Fibroblast of the aortic adventitia (primary cell): ENCODE measurements around the gene RAB7B. TPM values are rescaled to one million over a fixed set of nuclear protein-coding genes. Genes with fewer than 3 reads are reported as not detected.

Experiments used
- DNase-seq: peaks from one replicate; pipeline ENCODE4 v3.0.0-alpha.2; 2010; ENCODE audit warnings: low read depth
- H3K4me3 ChIP-seq: 2 replicates; pipeline ENCODE4 v1.5.1; 2011; ENCODE audit warnings: low read depth, mild to moderate bottlenecking, control low read depth, low read length, moderate library complexity
- total RNA-seq: library from RNA; depleted of rRNA; stranded (reverse); fragments of >200 nt; gene quantifications from 2 replicates; pipeline ENCODE4 v1.2.3, GENCODE V29; 2012; ENCODE audit warnings: low replicate concordance
- TF ChIP-seq, protein P1 (sequence below): IDR thresholded peaks from 2 replicates; pipeline ENCODE4 v1.5.1; 2011; ENCODE audit warnings: mild to moderate bottlenecking, low read length, control low read depth, inconsistent platforms; ENCODE audit not compliant: insufficient read depth

RAB7B gene
- total RNA-seq, 1 donor = 7.4 TPM

DNA sequence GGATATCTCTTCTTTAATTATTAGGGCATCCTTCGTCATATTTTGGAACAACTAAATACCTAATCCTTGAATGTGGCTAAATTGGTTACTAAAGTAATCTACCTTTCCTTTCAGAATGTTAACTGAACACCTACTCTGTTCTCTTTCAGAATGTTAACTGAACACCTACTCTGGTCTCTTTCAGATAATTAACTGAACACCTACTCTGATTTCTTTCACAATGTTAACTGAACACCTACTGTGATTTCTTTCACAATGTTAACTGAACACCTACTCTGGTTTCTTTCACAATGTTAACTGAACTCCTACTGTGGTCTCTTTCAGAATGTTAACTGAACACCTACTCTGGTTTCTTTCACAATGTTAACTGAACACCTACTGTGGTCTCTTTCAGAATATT, 21.9 kb downstream of the RAB7B start:
- H3K4me3 ChIP-seq = no peak overlapping the region
- DNase-seq = no peak
- TF ChIP-seq, protein P1, sequence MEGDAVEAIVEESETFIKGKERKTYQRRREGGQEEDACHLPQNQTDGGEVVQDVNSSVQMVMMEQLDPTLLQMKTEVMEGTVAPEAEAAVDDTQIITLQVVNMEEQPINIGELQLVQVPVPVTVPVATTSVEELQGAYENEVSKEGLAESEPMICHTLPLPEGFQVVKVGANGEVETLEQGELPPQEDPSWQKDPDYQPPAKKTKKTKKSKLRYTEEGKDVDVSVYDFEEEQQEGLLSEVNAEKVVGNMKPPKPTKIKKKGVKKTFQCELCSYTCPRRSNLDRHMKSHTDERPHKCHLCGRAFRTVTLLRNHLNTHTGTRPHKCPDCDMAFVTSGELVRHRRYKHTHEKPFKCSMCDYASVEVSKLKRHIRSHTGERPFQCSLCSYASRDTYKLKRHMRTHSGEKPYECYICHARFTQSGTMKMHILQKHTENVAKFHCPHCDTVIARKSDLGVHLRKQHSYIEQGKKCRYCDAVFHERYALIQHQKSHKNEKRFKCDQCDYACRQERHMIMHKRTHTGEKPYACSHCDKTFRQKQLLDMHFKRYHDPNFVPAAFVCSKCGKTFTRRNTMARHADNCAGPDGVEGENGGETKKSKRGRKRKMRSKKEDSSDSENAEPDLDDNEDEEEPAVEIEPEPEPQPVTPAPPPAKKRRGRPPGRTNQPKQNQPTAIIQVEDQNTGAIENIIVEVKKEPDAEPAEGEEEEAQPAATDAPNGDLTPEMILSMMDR = no peak

DNA sequence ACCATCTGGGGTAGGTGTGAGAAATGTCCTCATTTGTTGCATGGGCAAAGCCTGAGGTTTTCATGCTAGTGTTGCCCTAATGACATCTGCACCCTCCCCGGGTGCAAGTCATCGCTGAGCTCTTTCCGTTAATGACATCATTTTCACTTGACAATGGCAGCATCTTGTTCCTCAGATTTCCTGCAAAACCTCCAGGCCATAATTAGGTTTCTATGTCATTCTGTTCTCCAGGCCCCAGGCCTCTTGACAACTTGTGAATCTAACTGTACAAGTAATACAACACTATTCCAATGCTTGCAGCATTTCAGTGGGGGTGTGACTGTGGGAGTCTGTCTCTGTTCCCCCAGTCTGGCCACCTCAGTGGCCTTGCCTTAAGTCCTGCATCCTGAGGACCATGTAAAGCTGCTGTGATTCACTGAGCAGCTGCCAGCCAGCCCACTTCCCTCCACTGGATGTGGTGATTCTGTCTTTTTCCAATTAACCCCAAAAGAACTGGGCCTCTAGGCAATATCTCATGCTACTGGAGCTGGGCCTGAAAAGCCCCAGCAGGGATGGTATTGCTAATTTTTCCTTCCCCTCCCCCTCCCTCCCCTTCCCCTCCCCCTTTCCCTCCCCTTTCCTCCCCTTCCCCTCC, 22.8 kb downstream of the RAB7B start:
- TF ChIP-seq, protein P1 = no peak
- no peak for DNase-seq
- H3K4me3 ChIP-seq = no peak overlapping the region

DNA sequence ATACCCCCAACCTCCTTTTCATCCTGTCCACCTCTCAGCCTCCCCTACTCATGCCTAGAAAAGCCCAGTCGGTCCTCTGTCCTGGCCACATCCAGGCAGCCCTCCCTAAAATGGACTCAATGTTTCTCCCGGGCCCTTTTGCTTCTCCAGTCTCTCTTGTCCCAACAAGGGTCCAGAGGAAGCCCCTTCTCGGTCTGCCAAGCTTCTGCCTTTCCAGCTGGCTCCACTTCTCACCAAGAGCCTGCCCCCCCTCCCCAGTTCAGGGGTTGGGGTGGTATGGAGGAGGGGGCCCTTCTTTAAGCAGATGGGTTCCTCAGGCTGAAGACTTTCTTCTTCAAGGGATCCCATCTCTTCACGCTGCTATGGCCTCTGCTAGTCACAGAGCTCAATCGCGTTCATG, 23.9 kb downstream of the RAB7B start:
- no peak overlapping the region for H3K4me3 ChIP-seq
- TF ChIP-seq, protein P1 = no peak
- DNase-seq = no peak

DNA sequence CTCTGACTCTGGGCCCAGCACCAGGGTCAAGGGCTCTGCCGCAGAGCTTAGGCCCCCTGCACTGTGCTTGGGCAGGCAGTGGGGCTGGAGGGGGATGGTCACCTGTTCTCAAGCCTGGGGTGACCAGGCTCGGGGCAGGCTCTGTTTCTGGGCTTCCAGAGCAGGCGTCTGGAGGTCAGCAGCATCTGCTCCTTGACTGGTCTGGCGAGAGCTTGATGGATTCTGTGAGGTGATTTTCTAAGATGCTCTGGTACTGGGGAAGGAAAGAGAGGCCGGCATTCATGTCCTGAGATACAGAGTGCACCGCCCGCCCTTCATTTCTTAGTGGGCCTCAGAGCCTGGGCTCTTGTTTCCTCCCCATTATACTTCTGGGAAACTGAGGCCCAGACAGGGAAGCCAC, 24.5 kb downstream of the RAB7B start:
- TF ChIP-seq, protein P1 = no peak
- DNase-seq = no peak
- H3K4me3 ChIP-seq = no peak overlapping the region

DNA sequence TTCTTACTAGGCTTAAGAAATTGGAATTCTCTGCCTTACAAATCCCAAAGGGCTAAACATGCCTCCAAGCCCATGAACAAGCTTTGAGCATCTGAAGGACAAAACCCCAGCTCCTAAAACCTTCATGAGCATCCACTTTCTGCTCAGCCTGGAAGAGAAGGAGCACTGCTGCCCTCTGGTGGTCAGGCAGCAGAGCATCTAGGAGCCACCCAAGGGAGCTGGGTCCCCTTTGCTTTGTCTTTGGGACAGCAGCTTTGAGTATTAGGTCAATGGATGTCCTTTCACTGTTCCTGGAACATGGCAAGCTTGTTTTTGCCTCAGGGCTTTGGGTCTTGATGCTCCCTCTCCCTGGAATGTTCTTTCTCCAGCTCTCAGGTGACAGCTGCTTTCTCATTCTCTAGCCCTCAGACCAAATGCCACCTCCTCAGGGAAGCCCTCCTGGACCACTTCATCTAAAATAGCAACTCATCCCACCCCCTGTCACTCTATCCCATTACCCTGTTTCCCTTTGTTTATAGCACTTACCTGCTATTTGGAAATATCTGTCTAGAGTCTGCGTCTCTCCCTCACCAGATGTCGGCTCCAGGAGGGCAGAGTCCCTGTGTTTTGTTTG, 25.7 kb downstream of the RAB7B start:
- no peak overlapping the region for H3K4me3 ChIP-seq
- TF ChIP-seq, protein P1 = peak; percentile 98
- peak; percentile 93 for DNase-seq

DNA sequence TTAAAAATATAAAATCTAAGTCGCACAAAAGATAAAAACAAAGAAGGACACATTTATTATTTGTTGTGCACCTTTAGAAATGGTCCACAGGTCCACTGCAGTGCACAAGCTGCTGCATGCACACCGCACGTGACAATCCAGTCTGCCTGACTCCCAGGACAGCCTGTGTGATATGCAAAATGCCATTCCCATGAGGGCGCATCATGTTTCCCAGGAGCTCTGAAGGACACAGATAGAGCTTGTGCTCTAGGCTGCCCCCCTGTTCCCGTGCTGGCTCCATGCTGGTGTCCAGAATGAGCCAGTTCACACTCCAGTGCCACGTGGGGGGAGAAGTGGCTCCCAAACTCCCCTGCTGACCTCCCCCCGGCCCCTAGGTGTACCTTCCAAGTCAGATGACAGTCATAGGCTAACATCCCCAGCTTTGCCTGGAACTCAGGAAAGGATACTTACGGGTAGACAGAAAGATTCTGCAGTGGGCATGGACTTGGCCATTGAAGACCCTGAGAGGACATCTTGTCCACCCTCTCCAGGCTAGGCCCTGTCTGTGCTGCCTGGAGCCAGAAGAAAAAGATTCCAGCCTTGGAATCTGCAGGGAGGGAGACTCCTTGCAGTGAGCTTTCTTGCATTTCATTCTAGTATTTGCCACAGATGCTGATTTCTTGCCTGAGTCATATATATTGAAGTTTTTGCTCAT, 26.3 kb downstream of the RAB7B start:
- H3K4me3 ChIP-seq = no peak overlapping the region
- peak; percentile 21 for DNase-seq
- TF ChIP-seq, protein P1 = no peak
